ENCODE measurements around the gene RAB30.

Gene RAB30

GRCh38 chr11:82995235-82995634 lies 76.5 kb downstream of the RAB30 start:
- Histone ChIP-seq H3K27me3 (ENCODE audit: insufficient read depth, low read length) (no peaks in the 10 kb centered on the region), H3K4me1 (ENCODE audit: insufficient read depth, low read length) (peaks cover 1% of the 10 kb centered on the region), H2AFZ (ENCODE audit: low read depth, low read length) (no peak overlapping the region), H3K9me3 (ENCODE audit: low read length) (no peaks in the 10 kb centered on the region), H3K4me3 (ENCODE audit: low read length) (no peak overlapping the region), H3K36me3 (ENCODE audit: insufficient read depth, low read length) (no peaks in the 10 kb centered on the region)

DNA sequence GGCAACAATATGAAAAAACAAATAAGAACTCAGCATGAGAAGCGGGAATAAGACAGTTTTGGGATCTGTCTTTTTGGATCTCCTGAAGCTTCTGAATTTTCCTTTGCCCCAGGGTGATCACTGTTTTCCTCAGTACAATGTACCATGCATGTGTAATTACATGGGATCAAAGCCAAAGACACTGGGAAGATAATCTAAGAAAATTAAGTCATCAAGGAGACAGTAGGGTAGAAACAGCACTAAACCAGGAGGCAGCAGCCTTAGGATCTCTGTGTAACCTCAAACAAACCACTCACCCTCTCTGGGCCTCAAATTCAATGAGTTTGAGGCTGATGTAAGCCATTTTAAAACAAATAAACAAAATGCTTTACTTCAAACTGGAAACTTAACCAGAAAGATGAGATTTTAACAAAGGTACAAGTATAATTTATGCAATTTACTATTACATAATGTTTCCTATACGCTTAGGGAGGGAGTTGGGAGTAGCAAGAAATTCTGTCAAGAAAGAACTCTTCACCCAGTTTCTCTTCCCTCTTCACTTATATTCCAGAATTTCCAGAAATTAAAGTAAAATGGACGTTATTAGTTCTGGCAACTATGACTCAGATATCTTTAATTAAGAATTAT lies 77.0 kb downstream of the RAB30 start:
- no peak overlapping the region for H3K4me3 ChIP-seq (ENCODE audit: low read length)
- H3K9me3 ChIP-seq (ENCODE audit: low read length) = no peaks in the 10 kb centered on the region
- no peaks in the 10 kb centered on the region for H3K36me3 ChIP-seq (ENCODE audit: insufficient read depth, low read length)
- H3K4me1 ChIP-seq (ENCODE audit: insufficient read depth, low read length) = peaks cover 6% of the 10 kb centered on the region
- H3K27me3 ChIP-seq (ENCODE audit: insufficient read depth, low read length) = no peaks in the 10 kb centered on the region
- no peak overlapping the region for H2AFZ ChIP-seq (ENCODE audit: low read depth, low read length)

GRCh38 chr11:82992223-82992622 lies 79.5 kb downstream of the RAB30 start:
- no peaks in the 10 kb centered on the region for H3K27me3 ChIP-seq (ENCODE audit: insufficient read depth, low read length)
- no peak overlapping the region for H2AFZ ChIP-seq (ENCODE audit: low read depth, low read length)
- no peaks in the 10 kb centered on the region for H3K9me3 ChIP-seq (ENCODE audit: low read length)
- no peak overlapping the region for H3K4me3 ChIP-seq (ENCODE audit: low read length)
- no peaks in the 10 kb centered on the region for H3K36me3 ChIP-seq (ENCODE audit: insufficient read depth, low read length)
- H3K4me1 ChIP-seq (ENCODE audit: insufficient read depth, low read length) = peaks cover 15% of the 10 kb centered on the region

DNA sequence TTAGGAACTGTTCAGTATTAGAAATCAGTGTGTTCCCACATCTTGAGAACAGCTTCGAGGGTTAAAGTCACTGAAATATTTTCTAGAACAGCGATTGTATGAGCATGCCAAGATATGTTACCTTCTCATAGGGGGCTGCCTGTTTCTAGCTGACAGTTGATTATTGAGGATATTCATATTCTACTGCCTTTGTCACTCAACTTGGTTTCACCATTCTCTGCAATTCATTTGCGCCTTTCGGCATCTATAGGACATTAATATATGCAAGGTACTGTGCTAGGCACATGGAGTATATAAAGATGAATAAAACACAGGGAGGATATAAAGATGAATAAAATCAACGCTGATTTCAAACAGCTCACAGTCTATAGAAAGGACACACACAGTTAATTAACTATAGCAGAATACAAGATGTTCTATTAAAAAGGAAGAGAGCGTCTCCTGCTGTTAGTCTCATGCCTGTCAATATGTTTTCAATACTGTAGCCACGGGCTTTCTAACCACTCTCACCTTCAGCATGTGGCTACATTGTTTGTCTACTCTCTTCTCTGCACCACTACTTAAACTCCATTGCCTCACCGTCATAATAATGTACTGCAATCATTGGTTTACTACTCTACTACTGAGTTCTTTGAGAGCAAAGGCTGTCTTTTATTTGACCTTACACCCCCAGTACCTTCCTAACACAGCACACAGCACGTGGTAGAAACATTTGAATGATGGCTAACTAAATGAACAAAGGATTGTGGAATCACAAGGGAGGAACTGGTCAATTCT lies 81.9 kb downstream of the RAB30 start:
- H3K4me1 ChIP-seq (ENCODE audit: insufficient read depth, low read length) = peaks cover 15% of the 10 kb centered on the region
- H3K27me3 ChIP-seq (ENCODE audit: insufficient read depth, low read length) = no peaks in the 10 kb centered on the region
- H3K4me3 ChIP-seq (ENCODE audit: low read length) = no peak overlapping the region
- no peaks in the 10 kb centered on the region for H3K9me3 ChIP-seq (ENCODE audit: low read length)
- H2AFZ ChIP-seq (ENCODE audit: low read depth, low read length) = no peak overlapping the region
- no peaks in the 10 kb centered on the region for H3K36me3 ChIP-seq (ENCODE audit: insufficient read depth, low read length)

GRCh38 chr11:82988936-82989627 lies 82.6 kb downstream of the RAB30 start:
- Histone ChIP-seq H3K9me3 (ENCODE audit: low read length) (peaks cover 3% of the 10 kb centered on the region), H3K36me3 (ENCODE audit: insufficient read depth, low read length) (peaks cover 3% of the 10 kb centered on the region), H3K4me1 (ENCODE audit: insufficient read depth, low read length) (peaks cover 15% of the 10 kb centered on the region), H3K27me3 (ENCODE audit: insufficient read depth, low read length) (no peaks in the 10 kb centered on the region), H3K4me3 (ENCODE audit: low read length) (no peak overlapping the region), H2AFZ (ENCODE audit: low read depth, low read length) (no peak overlapping the region)

DNA sequence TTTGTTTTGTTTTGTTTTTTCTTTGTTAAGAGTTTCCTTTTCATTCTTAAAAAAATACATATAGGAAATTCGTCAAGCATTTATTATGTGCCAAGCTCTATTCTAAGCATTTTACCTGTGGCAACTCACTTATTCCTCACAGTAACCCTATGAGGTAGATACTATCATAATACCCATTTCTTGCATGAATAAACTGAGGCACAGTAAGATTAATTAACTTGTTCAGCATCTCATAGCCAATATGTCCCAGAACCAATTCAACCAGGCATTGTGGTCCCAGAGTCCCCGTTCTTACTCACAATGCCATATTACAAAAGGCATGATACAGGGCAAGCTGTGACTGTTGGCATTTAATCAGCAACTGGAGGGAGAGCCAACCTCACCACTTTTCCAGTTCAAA lies 83.7 kb downstream of the RAB30 start:
- Histone ChIP-seq H3K4me1 (ENCODE audit: insufficient read depth, low read length) (peaks cover 15% of the 10 kb centered on the region), H3K4me3 (ENCODE audit: low read length) (no peak overlapping the region), H3K36me3 (ENCODE audit: insufficient read depth, low read length) (peaks cover 4% of the 10 kb centered on the region), H2AFZ (ENCODE audit: low read depth, low read length) (no peak overlapping the region), H3K9me3 (ENCODE audit: low read length) (peaks cover 3% of the 10 kb centered on the region), H3K27me3 (ENCODE audit: insufficient read depth, low read length) (no peaks in the 10 kb centered on the region)

- Histone ChIP-seq H3K27me3 (ENCODE audit: insufficient read depth, low read length) (no peaks in the 10 kb centered on the region), H2AFZ (ENCODE audit: low read depth, low read length) (no peak overlapping the region), H3K4me3 (ENCODE audit: low read length) (no peak overlapping the region), H3K36me3 (ENCODE audit: insufficient read depth, low read length) (peaks cover 4% of the 10 kb centered on the region), H3K9me3 (ENCODE audit: low read length) (peaks cover 3% of the 10 kb centered on the region), H3K4me1 (ENCODE audit: insufficient read depth, low read length) (peaks cover 15% of the 10 kb centered on the region)
Observed at GRCh38 chr11:82986446-82986845, 85.3 kb downstream of the RAB30 start.

- no peaks in the 10 kb centered on the region for H3K4me1 ChIP-seq (ENCODE audit: insufficient read depth, low read length)
- H3K27me3 ChIP-seq (ENCODE audit: insufficient read depth, low read length) = no peaks in the 10 kb centered on the region
- peaks cover 4% of the 10 kb centered on the region for H3K36me3 ChIP-seq (ENCODE audit: insufficient read depth, low read length)
- H3K9me3 ChIP-seq (ENCODE audit: low read length) = peaks cover 3% of the 10 kb centered on the region
- no peak overlapping the region for H2AFZ ChIP-seq (ENCODE audit: low read depth, low read length)
- no peak overlapping the region for H3K4me3 ChIP-seq (ENCODE audit: low read length)
Observed at GRCh38 chr11:82981852-82982251, 89.8 kb downstream of the RAB30 start.

DNA sequence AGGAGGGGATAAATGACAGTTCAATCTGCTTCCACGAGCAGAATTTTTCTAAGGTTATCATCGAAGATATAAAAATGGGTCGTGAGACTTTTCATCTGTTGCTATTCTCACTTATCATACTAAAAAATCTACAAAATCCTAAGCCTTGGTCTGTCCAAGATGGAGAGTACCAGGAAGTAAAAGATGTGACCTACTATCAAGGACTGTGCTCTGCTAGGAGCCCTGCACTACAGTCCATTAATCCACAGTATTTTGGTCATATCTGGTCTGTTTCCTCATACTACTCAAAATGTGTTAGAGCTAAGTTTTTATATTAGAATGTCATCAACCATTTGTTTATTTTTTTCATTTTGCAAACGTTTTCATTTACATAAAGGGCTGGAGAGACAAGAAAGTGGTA lies 90.8 kb downstream of the RAB30 start:
- H3K9me3 ChIP-seq (ENCODE audit: low read length) = peaks cover 3% of the 10 kb centered on the region
- H2AFZ ChIP-seq (ENCODE audit: low read depth, low read length) = no peak overlapping the region
- H3K4me1 ChIP-seq (ENCODE audit: insufficient read depth, low read length) = no peaks in the 10 kb centered on the region
- H3K36me3 ChIP-seq (ENCODE audit: insufficient read depth, low read length) = peaks cover 4% of the 10 kb centered on the region
- H3K4me3 ChIP-seq (ENCODE audit: low read length) = no peak overlapping the region
- no peaks in the 10 kb centered on the region for H3K27me3 ChIP-seq (ENCODE audit: insufficient read depth, low read length)

DNA sequence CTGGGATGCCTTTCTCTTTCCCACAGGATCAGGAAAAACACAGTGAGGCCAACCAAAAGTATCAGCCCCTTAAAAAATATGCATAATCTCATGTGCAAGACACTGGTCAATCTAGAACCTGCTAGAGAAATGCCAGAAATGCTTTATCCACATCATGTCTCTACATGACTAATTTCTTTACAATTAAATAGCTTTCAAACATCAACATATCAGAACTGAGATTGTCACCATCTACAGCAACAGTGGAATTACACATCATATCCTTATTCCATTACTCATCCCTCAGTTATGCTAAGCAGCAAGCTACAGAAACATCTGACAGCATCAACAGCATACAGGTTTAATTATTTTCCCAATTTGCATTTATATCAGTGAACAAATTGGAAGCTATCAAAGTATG lies 91.4 kb downstream of the RAB30 start:
- H3K4me3 ChIP-seq (ENCODE audit: low read length) = no peak overlapping the region
- H3K4me1 ChIP-seq (ENCODE audit: insufficient read depth, low read length) = no peaks in the 10 kb centered on the region
- no peak overlapping the region for H2AFZ ChIP-seq (ENCODE audit: low read depth, low read length)
- peaks cover 4% of the 10 kb centered on the region for H3K36me3 ChIP-seq (ENCODE audit: insufficient read depth, low read length)
- no peaks in the 10 kb centered on the region for H3K27me3 ChIP-seq (ENCODE audit: insufficient read depth, low read length)
- peaks cover 3% of the 10 kb centered on the region for H3K9me3 ChIP-seq (ENCODE audit: low read length)

DNA sequence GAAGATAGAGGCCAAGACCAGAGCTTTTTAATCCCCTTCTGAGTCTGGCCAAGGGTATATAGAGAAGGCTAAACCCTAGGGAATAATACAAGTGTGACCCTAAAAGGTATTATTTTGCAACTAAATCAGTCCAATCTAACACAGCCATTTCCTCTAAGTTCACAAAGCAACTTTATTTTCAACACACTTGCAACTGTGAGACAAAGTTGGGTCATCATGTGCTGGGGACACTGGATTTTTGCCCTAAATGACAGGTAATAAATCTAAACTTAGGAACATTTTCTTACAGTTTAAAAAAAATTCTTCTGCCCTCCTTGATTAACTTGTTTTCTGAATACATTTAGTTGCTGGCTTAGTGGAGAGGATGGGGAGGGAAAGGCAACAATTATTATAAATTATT lies 91.9 kb downstream of the RAB30 start:
- Histone ChIP-seq H3K4me3 (ENCODE audit: low read length) (no peak overlapping the region), H3K27me3 (ENCODE audit: insufficient read depth, low read length) (no peaks in the 10 kb centered on the region), H3K4me1 (ENCODE audit: insufficient read depth, low read length) (no peaks in the 10 kb centered on the region), H2AFZ (ENCODE audit: low read depth, low read length) (no peak overlapping the region), H3K9me3 (ENCODE audit: low read length) (peaks cover 3% of the 10 kb centered on the region), H3K36me3 (ENCODE audit: insufficient read depth, low read length) (peaks cover 4% of the 10 kb centered on the region)

GRCh38 chr11:82978422-82979099 lies 93.1 kb downstream of the RAB30 start:
- no peak overlapping the region for H3K4me3 ChIP-seq (ENCODE audit: low read length)
- H3K36me3 ChIP-seq (ENCODE audit: insufficient read depth, low read length) = no peaks in the 10 kb centered on the region
- H2AFZ ChIP-seq (ENCODE audit: low read depth, low read length) = no peak overlapping the region
- H3K4me1 ChIP-seq (ENCODE audit: insufficient read depth, low read length) = no peaks in the 10 kb centered on the region
- no peaks in the 10 kb centered on the region for H3K9me3 ChIP-seq (ENCODE audit: low read length)
- no peaks in the 10 kb centered on the region for H3K27me3 ChIP-seq (ENCODE audit: insufficient read depth, low read length)

GRCh38 chr11:82976786-82977185 lies 94.9 kb downstream of the RAB30 start:
- Histone ChIP-seq H2AFZ (ENCODE audit: low read depth, low read length) (no peak overlapping the region), H3K4me1 (ENCODE audit: insufficient read depth, low read length) (no peaks in the 10 kb centered on the region), H3K4me3 (ENCODE audit: low read length) (no peak overlapping the region), H3K9me3 (ENCODE audit: low read length) (no peaks in the 10 kb centered on the region), H3K27me3 (ENCODE audit: insufficient read depth, low read length) (no peaks in the 10 kb centered on the region), H3K36me3 (ENCODE audit: insufficient read depth, low read length) (no peaks in the 10 kb centered on the region)
